ENCODE measurements around the gene AEN. TPM values are rescaled to one million over a fixed set of nuclear protein-coding genes. Genes with fewer than 3 reads are reported as not detected.
A peak's percentile ranks its signal among the peaks of the same experiment; 100 is the strongest.
"Not testable (repeated sequence)": the region's sequence is repeated elsewhere in the genome, so short reads cannot be mapped to it uniquely, and the experiment has no call there.

AEN gene
- total RNA-seq, 1 donor from 2014 or later, result 54.3 TPM

DNA sequence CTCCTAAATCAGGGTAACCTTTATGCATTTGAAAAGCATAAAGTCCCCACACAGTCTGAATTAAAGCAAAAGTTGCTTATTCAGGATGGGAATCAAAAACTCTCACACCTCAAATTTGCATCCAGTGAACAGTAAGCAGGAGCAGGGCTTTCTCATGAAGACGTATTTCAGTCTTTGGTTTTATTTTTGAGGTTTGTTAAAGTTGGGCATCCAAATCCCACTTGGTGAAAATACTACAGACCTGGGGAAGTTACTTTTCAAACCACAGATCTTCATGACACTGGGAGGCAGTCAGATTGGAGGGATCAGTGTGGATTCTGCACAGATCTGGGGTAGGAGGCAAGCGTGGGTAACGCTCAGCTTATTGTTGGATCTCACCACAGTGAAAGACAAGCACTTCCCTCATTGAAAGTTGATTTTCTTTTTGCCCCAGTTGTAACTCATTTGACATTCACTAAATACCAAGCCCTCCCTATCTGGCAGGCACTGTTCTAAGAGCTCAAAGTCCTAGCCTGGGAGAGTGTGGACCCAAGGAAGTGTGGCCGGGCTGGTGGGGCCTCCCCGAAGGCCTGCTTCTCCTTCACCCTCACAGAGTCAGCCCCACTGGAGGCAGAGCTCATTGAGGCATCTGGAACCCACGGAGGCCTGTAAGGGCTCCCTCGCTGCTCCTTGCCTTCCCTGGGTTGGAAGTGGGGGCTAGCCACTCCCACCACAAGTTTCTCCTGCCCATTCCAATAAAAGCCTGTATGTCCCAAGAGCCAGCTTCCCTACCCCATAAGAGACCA lies 16.9 kb downstream of the AEN start:
- no peak for DNase-seq (ENCODE audit: low spot score)
- H3K27ac Mint-ChIP-seq, result peak overlapping the region; percentile 94
- intact Hi-C loops (cut with micrococcal nuclease), result loop anchor here (1.0 kb wide), 2 partner anchors 15 to 171 kb away; partner anchors contain the start of genes MRPL46 and MRPS11
- H3K4me1 Mint-ChIP-seq (ENCODE audit: low read depth), result peaks cover 63% of the 10 kb centered on the region
- H3K36me3 Mint-ChIP-seq (ENCODE audit: low read depth), result peaks cover 62% of the 10 kb centered on the region
- H3K4me3 Mint-ChIP-seq (ENCODE audit: low read depth), result peak overlapping the region; percentile 85
- no peaks in the 10 kb centered on the region for H3K27me3 Mint-ChIP-seq (ENCODE audit: low read depth)
- no peaks in the 10 kb centered on the region for H3K9me3 Mint-ChIP-seq

DNA sequence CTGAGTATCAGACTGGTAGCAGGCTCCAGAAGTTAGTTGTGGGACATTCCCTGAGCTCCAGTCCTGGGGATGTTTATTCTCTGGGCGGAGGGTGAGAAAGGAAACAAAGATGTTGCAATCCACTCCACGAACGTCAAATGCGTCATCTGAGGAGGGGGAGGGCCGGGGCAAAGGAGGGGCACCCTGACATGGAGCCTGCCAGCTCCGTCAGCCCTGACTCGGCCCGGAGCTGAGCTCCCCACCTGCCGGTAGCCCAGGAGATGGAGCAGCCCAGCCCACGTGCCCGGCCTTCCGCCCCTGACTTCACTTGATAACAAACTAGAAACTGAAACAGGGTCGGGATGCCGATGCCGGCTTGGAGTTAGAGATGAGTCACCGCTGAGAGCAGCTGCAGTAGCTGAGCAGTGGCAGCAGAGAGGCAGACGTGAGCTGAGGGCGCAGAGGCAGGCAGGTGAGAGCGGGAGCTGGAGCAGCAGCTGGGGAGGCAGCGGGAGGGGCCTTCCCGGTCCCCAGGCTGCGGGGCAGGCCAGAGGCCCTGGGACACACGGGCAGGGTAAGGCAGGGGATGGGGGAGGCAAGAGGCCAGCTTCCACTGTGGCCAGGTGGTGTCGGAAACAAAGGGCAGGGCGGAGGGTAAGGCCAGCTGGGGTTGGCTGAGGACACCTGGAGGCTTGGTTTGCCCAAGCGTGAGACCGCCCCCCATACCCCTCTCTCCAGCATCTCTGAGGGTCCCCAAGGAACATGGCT lies 17.7 kb downstream of the AEN start, which contains the start of gene ISG20:
Gene ISG20, plus strand, starts transcription at position 391 of the 747 bp plus-strand sequence. Its CDS starts 351 bp downstream, at position 742.
- Mint-ChIP-seq H3K4me1 (ENCODE audit: low read depth) (peaks cover 60% of the 10 kb centered on the region), H3K9me3 (no peaks in the 10 kb centered on the region), H3K36me3 (ENCODE audit: low read depth) (peaks cover 57% of the 10 kb centered on the region), H3K27ac (peak within 1 kb of the TSS; percentile 94), H3K4me3 (ENCODE audit: low read depth) (peak within 1 kb of the TSS; percentile 85), H3K27me3 (ENCODE audit: low read depth) (no peaks in the 10 kb centered on the region)
- intact Hi-C loops (cut with micrococcal nuclease), result loop anchor here (1.0 kb wide), 2 partner anchors 15 to 171 kb away; partner anchors contain the start of genes MRPL46 and MRPS11
- peak; percentile 96 for DNase-seq (ENCODE audit: low spot score)

DNA sequence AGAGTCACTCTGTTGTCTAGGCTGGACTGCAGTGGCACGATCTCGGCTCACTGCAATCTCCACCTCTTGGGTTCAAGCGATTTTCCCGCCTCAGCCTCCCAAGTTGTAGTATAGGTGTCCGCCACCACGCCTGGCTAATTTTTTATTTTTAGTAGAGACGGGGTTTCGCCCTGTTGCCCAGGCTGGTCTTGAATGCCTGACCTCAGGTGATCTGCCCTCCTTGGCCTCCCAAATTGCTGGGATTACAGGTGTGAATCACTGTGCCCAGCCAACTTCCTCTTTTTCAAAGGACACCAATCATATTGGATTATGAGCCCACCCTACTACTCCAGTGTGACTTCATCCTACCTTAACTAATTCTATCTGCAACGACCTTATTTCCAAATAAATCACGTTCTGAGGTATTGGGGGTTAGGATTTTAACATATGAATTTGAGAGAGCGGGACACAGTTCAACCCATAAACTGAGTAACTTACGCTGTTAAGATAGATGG lies 20.9 kb downstream of the AEN start:
- peaks cover 36% of the 10 kb centered on the region for H3K4me1 Mint-ChIP-seq (ENCODE audit: low read depth)
- no peak overlapping the region for H3K27ac Mint-ChIP-seq
- no peaks in the 10 kb centered on the region for H3K9me3 Mint-ChIP-seq
- no peaks in the 10 kb centered on the region for H3K27me3 Mint-ChIP-seq (ENCODE audit: low read depth)
- peaks cover 46% of the 10 kb centered on the region for H3K36me3 Mint-ChIP-seq (ENCODE audit: low read depth)
- no peak overlapping the region for H3K4me3 Mint-ChIP-seq (ENCODE audit: low read depth)
- intact Hi-C loops (cut with micrococcal nuclease), result no loop called here
- no peak for DNase-seq (ENCODE audit: low spot score)

DNA sequence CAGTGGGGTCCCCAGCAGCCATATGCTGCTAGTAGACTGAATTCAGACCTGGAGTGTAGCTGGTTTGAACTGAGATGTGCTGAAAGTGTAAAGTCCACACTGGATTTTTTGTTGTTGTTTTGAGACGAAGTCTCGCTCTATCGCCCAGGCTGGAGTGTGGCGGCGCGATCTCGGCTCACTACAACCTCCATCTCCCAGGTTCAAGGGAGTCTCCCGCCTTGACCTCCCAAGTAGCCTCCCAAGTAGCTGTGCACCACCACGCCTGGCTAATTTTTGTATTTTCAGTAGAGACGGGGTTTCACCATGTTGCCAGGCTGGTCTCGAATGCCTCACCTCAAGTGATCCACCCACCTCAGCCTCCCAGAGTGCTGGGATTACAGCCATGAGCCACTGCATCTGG lies 21.4 kb downstream of the AEN start:
- H3K9me3 Mint-ChIP-seq, result not testable (repeated sequence)

DNA sequence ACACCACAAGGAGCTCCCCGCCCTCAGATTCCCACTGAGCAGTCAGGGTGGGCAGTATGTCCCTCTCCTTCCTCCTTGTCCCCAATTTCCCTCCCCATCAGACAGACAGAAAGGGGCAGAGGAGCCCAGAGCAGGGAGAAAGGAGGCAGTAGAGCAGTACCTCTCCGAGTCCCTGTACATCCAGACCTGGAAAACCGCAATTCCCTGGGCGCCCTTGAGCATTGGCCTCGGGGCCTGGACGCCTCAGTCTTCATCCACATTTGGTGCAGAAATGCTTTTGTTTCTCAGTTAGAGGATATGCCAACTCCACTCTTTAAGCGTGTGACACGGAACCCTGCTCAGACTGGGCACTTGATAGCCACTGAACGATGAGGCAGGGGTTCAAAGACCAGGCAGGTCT lies 23.6 kb downstream of the AEN start:
- Mint-ChIP-seq H3K4me3 (ENCODE audit: low read depth) (no peak overlapping the region), H3K4me1 (ENCODE audit: low read depth) (peaks cover 35% of the 10 kb centered on the region), H3K27me3 (ENCODE audit: low read depth) (no peaks in the 10 kb centered on the region), H3K36me3 (ENCODE audit: low read depth) (peaks cover 50% of the 10 kb centered on the region), H3K9me3 (no peaks in the 10 kb centered on the region), H3K27ac (no peak overlapping the region)
- intact Hi-C loops (cut with micrococcal nuclease), result no loop called here
- DNase-seq (ENCODE audit: low spot score), result no peak

More for the DNA sequence above, 21.4 kb downstream of the AEN start:
- H3K27me3 Mint-ChIP-seq (ENCODE audit: low read depth); H3K4me3 Mint-ChIP-seq (ENCODE audit: low read depth); DNase-seq (ENCODE audit: low spot score); intact Hi-C loops (cut with micrococcal nuclease); H3K27ac Mint-ChIP-seq: not testable (repeated sequence)
- Mint-ChIP-seq H3K4me1 (ENCODE audit: low read depth) (peaks cover 31% of the 10 kb centered on the region), H3K36me3 (ENCODE audit: low read depth) (peaks cover 42% of the 10 kb centered on the region)

DNA sequence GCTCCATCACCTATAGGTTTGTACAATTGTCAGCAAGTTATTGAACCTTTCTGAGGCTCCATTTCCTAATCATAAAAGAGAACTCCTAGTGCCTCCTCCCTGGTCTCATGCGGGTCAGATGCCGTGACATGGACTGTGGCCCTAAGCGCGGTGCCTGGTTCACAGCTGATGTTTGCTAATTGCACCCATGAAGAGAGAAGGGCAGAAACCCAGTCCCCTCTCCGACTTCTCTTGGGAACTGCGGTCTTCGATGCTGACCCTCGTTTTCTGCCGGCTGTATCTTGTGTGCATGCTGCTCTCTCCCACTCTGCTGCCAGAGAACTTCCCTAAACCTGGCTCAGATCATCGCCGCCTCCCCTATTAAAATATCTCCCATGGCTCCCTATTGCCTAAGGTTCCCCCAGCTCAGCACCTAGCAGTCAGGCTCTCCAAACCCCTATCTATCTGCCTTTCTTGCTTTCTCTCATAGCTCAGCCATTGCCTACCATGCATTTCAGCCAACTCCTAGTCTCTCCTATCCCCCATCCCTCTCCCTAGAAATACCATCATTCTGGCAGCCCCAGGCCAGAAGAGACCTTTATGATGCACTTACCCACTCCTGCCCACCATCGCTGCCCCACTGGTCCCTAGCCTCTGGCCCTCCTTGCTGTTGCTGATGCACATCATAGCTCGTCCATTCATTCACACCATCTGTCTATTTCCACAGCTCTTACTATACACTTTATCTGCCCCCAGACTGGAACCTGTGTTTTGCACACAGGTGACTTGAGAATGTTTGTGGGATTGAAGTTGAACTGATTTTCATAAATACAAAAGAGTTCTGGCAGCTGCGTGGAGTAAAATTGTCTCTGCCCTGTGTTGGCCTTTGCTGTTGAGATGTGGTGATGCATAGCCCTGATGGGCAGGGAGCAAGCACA lies 24.3 kb downstream of the AEN start:
- no peaks in the 10 kb centered on the region for H3K27me3 Mint-ChIP-seq (ENCODE audit: low read depth)
- peaks cover 44% of the 10 kb centered on the region for H3K36me3 Mint-ChIP-seq (ENCODE audit: low read depth)
- peak overlapping the region; percentile 3 for H3K27ac Mint-ChIP-seq
- intact Hi-C loops (cut with micrococcal nuclease), result no loop called here
- H3K4me1 Mint-ChIP-seq (ENCODE audit: low read depth), result peaks cover 29% of the 10 kb centered on the region
- H3K9me3 Mint-ChIP-seq, result no peaks in the 10 kb centered on the region
- no peak overlapping the region for H3K4me3 Mint-ChIP-seq (ENCODE audit: low read depth)
- DNase-seq (ENCODE audit: low spot score), result no peak

DNA sequence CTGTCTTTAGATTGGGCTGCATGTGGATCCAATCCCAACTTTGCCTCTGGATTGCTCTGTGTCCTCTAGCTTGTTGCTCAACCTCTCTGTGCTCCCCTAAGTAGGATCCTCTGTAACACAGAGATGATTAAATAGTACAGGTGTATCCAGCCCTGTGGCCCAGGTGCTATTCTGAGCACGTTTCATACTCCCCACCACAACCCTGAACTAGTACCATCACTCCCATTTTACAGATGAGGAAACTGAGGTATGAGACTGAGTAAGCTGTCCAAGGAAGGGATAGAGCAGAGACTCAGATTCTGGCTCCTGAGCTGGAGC lies 24.9 kb downstream of the AEN start:
- intact Hi-C loops (cut with micrococcal nuclease), result no loop called here
- Mint-ChIP-seq H3K36me3 (ENCODE audit: low read depth) (peaks cover 42% of the 10 kb centered on the region), H3K9me3 (no peaks in the 10 kb centered on the region), H3K4me3 (ENCODE audit: low read depth) (no peak overlapping the region), H3K4me1 (ENCODE audit: low read depth) (peaks cover 28% of the 10 kb centered on the region), H3K27me3 (ENCODE audit: low read depth) (no peaks in the 10 kb centered on the region), H3K27ac (no peak overlapping the region)
- no peak for DNase-seq (ENCODE audit: low spot score)

DNA sequence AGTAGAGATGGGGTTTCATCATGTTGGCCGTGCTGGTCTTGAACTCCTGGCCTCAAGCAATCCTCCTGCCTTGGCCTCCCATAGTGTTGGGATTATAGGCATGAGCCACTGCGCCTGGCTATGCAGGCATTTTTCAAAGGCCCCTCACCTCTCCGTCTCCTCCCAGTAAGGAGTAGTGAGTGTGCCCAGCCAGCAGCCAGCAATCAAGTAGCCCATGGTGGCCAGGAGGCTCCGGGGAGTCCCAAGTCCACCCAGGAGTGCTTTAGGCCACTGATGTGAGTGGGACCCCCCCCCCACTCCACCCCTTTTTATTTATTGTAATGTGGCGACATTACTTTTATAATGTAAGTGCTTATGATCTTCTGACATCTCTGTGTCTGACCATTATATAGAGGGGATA lies 25.8 kb downstream of the AEN start:
- Mint-ChIP-seq H3K36me3 (ENCODE audit: low read depth) (peaks cover 50% of the 10 kb centered on the region), H3K27ac (no peak overlapping the region), H3K4me1 (ENCODE audit: low read depth) (peaks cover 33% of the 10 kb centered on the region), H3K4me3 (ENCODE audit: low read depth) (no peak overlapping the region), H3K9me3 (no peaks in the 10 kb centered on the region), H3K27me3 (ENCODE audit: low read depth) (no peaks in the 10 kb centered on the region)
- intact Hi-C loops (cut with micrococcal nuclease), result no loop called here
- no peak for DNase-seq (ENCODE audit: low spot score)

DNA sequence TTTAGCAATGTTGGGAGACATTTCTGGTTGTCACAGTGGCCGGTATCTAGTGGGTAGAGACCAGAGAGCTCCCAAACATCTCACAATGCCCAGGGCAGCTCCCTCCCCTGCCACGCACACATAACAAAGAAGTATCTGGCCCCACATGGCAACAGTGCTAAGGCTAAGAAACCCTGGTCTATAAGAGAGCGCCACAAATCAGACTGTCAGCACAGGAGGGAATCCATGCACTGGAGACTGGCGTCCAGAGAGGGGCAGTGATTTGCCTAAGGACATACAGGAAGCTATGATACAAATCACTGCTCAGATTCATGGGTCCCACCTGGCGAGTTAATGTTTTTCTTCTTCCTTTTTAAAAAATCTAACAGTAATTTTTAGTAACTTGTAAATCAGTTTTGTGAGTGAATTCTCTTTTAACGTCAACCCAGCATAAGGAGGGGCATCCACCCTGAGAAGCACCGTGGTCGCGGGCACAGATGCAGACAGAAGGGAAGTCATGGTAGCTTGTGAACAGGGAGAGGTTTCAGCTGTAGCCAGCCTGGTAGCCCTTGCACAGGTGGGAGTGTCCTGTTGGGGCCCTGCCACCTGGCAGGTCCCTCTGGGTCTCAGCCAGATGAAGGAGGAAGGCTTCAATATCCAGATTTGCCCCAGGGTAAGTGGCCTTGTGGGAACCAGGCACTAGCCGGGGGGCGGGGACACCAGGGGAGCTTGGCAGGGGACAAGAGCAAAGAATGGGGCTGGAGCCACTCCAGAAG lies 26.4 kb downstream of the AEN start:
- DNase-seq (ENCODE audit: low spot score), result no peak
- H3K36me3 Mint-ChIP-seq (ENCODE audit: low read depth), result peaks cover 45% of the 10 kb centered on the region
- no peak overlapping the region for H3K4me3 Mint-ChIP-seq (ENCODE audit: low read depth)
- H3K27me3 Mint-ChIP-seq (ENCODE audit: low read depth), result no peaks in the 10 kb centered on the region
- intact Hi-C loops (cut with micrococcal nuclease), result no loop called here
- H3K4me1 Mint-ChIP-seq (ENCODE audit: low read depth), result peaks cover 30% of the 10 kb centered on the region
- no peaks in the 10 kb centered on the region for H3K9me3 Mint-ChIP-seq
- peak overlapping the region; percentile 31 for H3K27ac Mint-ChIP-seq

DNA sequence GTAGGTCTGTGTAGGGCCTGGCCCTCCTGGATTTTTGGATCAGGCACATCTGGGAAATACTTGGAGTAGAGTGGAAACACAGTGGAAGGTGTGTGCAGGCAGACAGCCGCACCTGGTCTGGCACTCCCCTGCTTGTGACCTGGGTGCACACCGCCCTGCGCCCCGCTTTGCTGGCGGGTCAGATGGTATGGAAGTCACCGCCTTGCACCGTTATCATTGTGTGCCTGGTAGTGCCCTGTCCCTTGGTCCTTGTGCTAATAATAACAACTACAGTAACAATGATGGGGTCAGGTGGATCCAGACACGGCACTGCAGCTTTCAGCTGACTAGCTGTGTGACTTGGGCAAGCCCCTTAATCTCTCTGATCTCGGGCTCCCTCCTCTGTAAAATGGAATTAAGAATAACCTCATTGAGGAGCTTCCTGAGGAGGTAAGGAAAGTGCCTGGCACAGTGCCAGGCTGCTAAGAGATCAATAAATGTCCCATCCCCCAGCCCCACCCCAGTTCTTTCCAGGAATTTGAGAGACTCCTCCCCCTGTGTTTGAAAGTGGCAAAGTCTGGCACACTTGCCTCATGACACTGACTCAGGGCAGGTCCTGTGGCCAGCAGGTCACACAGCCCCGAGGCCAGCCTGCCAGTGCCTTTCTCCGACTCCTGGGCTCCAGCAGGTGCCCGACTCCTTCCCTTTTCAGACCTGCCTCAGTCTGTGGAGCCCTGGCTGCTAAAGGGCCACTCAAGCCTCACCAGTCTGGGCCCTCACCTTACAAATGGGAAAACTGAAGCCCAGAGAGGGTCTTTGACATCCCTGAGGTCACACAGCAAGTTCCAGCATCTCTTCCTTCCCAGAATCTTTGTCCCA lies 27.4 kb downstream of the AEN start:
- DNase-seq (ENCODE audit: low spot score), result no peak
- intact Hi-C loops (cut with micrococcal nuclease), result loop anchor here (1.0 kb wide), 1 partner anchor 25 kb away; no protein-coding TSS in a partner anchor
- H3K36me3 Mint-ChIP-seq (ENCODE audit: low read depth), result peaks cover 50% of the 10 kb centered on the region
- H3K4me3 Mint-ChIP-seq (ENCODE audit: low read depth), result no peak overlapping the region
- H3K4me1 Mint-ChIP-seq (ENCODE audit: low read depth), result peaks cover 30% of the 10 kb centered on the region
- no peaks in the 10 kb centered on the region for H3K9me3 Mint-ChIP-seq
- no peaks in the 10 kb centered on the region for H3K27me3 Mint-ChIP-seq (ENCODE audit: low read depth)
- H3K27ac Mint-ChIP-seq, result peak overlapping the region; percentile 88

DNA sequence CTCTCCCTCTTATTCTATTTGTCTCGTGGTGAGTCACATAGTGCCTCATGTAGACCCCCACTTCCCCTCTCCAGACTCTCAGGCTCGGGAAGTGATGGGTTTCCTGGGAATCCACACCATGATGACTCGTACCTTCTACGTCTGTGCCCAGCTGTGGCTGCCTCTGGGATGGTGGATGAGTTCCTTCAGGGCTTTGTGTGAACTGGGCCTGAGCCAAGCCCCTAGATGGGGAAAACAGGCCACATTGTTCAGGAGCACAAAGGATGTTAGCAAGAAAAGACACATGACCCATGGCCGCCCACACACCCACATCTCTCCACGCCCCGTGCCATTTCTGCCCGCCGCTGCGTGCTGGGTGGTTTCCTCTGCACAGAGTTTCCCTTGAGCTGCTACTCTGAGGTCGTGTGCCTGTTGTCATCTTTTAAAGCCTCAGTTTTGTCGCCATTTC lies 28.2 kb downstream of the AEN start:
- H3K27me3 Mint-ChIP-seq (ENCODE audit: low read depth), result no peaks in the 10 kb centered on the region
- intact Hi-C loops (cut with micrococcal nuclease), result loop anchor here (1.0 kb wide), 1 partner anchor 26 kb away; no protein-coding TSS in a partner anchor
- H3K4me1 Mint-ChIP-seq (ENCODE audit: low read depth), result peaks cover 27% of the 10 kb centered on the region
- peak overlapping the region; percentile 54 for H3K4me3 Mint-ChIP-seq (ENCODE audit: low read depth)
- no peaks in the 10 kb centered on the region for H3K9me3 Mint-ChIP-seq
- peak; percentile 52 for DNase-seq (ENCODE audit: low spot score)
- H3K36me3 Mint-ChIP-seq (ENCODE audit: low read depth), result peaks cover 46% of the 10 kb centered on the region
- peak overlapping the region; percentile 88 for H3K27ac Mint-ChIP-seq

All from activated T-helper 2 cell treated with anti-CD3 and anti-CD28 coated beads, Interferon-gamma antibody, Interleukin-2, Interleukin-4, amounts not matched to agents 10 μg/mL and 5 μg/mL and 100 μg/mL, durations not matched to agents 14 hours and 24 hours and 36 hours (primary cell).